ENCODE measurements around the gene BACH2.

The BACH2 gene

DNA sequence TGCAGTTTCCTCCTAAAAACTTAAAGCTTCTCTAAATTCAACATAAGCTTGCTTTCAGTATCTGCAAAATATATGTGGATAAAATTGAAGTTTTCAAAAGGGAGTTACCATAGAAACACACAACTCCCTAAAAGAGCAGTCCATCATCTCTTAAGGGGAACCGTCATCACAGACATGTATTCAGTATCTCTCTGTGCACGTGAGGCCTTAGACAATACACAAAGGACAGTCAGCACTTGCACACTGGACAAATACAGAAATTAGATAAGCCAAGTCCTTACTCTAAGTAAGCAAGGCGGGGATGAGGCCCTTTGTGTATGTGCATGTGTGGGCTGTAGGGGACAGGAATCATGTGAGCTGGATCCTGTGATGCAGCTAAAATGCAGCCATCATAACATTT lies 136.6 kb downstream of the BACH2 start:
- no peak for DNase-seq (ENCODE audit: extremely low read depth, low read depth)
- no peak for TF ChIP-seq CTCF (IDR thresholded peaks at IDR 0.05; ENCODE audit: low read depth, low read length)

DNA sequence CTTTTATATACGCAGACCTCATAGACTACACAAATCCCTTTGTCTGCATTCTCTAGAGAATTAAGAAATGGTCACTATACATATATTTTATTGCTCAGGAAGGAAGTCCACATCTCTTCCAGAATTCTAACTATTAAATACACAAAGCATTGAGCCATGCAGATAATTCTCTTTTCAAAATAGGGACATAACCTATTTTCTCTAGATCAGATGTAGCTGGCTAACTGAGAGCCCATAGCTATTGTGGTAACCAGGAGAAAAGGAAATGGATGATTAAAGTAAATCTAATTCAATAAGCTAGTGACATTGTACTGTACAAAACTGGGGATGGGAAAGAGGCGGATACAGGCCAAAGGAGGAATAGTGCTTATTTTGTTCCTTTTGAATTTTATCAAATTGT lies 137.2 kb downstream of the BACH2 start:
- TF ChIP-seq CTCF (IDR thresholded peaks at IDR 0.05; ENCODE audit: low read depth, low read length) = no peak
- DNase-seq (ENCODE audit: extremely low read depth, low read depth) = no peak

DNA sequence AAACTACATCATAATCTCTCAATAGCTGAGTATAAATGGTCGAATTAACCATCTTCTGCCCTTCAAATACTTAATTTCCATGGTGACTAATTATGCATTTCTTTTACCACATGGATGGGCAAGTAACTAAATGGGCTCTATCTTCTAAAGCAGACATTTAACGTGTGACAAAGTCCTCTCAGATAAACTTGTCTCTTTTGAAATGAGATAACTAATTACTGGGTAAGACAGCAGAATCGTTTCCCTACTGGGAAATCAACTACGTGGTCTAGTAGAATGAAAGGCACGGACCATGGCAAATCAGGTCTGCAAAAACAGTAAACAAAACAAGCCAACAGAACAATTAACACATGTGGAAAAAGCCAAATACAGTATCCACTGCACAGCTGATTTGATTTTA lies 137.7 kb downstream of the BACH2 start:
- DNase-seq (ENCODE audit: extremely low read depth, low read depth) = no peak
- no peak for TF ChIP-seq CTCF (IDR thresholded peaks at IDR 0.05; ENCODE audit: low read depth, low read length)

GRCh38 chr6:90157441-90157840 lies 139.2 kb downstream of the BACH2 start:
- TF ChIP-seq CTCF (IDR thresholded peaks at IDR 0.05; ENCODE audit: low read depth, low read length) = no peak
- no peak for DNase-seq (ENCODE audit: extremely low read depth, low read depth)

DNA sequence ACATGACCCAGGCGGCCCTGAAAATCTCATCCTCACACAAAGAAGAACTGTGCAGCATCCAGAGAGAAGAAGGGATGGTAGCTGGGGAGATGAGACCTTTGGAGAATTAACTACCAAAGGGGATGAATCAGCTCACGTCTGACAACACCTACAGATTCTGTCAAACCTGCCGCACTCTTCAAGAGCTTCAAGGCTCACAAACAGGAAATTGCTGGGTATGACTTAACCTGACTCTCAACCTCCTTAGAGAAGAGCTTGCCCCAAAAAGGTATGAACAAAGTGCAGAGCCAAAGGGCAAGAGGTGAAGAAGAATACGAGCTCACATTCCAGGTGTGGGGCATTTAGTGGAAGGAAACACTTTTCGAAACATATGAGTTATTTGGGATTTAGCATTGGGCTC lies 139.8 kb downstream of the BACH2 start:
- TF ChIP-seq CTCF (IDR thresholded peaks at IDR 0.05; ENCODE audit: low read depth, low read length) = no peak

GRCh38 chr6:90154755-90155470 lies 141.7 kb downstream of the BACH2 start:
- TF ChIP-seq CTCF (IDR thresholded peaks at IDR 0.05; ENCODE audit: low read depth, low read length) = no peak
- no peak for DNase-seq (ENCODE audit: extremely low read depth, low read depth)

More for the DNA sequence above, 139.8 kb downstream of the BACH2 start:
- no peak for DNase-seq (ENCODE audit: extremely low read depth, low read depth)

- DNase-seq (ENCODE audit: extremely low read depth, low read depth) = no peak
- no peak for TF ChIP-seq CTCF (IDR thresholded peaks at IDR 0.05; ENCODE audit: low read depth, low read length)
These were observed 144.8 kb downstream of the BACH2 start for GRCh38 chr6:90151576-90152422.
